Measurements from ENCODE around the gene NFATC1.

The NFATC1 gene

DNA sequence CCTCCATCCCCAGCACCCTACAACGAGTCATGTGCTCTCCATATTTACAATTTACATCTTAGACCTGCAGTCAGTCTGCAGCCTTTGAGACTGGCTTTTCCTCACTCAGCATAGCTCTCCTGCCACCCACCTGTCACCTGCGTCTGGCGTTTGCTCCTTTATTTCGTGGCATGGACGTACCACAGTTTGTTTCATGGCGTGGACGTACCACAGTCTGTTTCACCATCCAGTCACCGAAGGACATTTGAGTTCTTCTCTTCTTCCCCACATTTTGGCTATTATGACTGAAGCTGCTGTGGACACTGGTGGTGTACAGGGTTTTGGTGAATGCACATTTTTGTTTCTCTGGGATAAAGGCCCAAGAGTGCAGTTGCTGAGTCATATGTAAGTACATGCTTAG is 142.0 kb downstream of the NFATC1 start:
- DNase-seq (ENCODE audit: low read depth) = no peak

GRCh38 chr18:79538635-79539034 is 142.9 kb downstream of the NFATC1 start:
- no peak for DNase-seq (ENCODE audit: low read depth)

- no peak for DNase-seq (ENCODE audit: low read depth)
Observed at GRCh38 chr18:79540161-79540903, 144.6 kb downstream of the NFATC1 start.

GRCh38 chr18:79540904-79541282 is 145.2 kb downstream of the NFATC1 start:
- no peak for DNase-seq (ENCODE audit: low read depth)

- DNase-seq (ENCODE audit: low read depth) = no peak
Observed at GRCh38 chr18:79542213-79542612, 146.5 kb downstream of the NFATC1 start.

GRCh38 chr18:79542876-79543750 is 147.4 kb downstream of the NFATC1 start:
- no peak for DNase-seq (ENCODE audit: low read depth)

- DNase-seq (ENCODE audit: low read depth) = no peak
Observed at GRCh38 chr18:79543861-79544385, 148.2 kb downstream of the NFATC1 start.

- no peak for DNase-seq (ENCODE audit: low read depth)
Observed at GRCh38 chr18:79544386-79544963, 148.7 kb downstream of the NFATC1 start.

- DNase-seq (ENCODE audit: low read depth) = no peak
Observed at GRCh38 chr18:79545255-79545654, 149.5 kb downstream of the NFATC1 start.

DNA sequence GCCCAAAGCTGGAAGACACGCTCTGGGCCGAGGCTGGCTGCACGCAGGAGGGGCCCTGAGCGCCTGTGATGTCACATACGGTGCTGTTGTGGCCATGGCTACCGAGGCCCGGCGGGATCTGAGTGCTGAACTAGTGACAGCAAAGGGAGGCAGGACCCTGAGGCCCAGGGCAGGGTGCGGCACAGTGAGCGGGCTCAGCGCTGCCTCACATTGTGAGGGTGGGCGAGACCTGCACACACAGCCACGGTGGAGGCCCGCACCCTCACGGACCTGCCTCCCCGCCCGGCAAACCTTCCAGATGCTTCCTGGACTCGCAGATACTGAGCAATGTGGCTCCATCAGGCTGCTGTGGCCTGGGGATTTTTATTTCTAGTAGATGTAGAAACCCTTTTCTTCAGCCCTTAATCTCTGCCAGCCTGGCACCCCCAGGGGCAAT is 150.0 kb downstream of the NFATC1 start:
- no peak for DNase-seq (ENCODE audit: low read depth)

GRCh38 chr18:79546781-79547272 is 151.1 kb downstream of the NFATC1 start:
- no peak for DNase-seq (ENCODE audit: low read depth)

- no peak for DNase-seq (ENCODE audit: low read depth)
Observed at GRCh38 chr18:79547413-79548076, 151.8 kb downstream of the NFATC1 start.

GRCh38 chr18:79548077-79548450 is 152.3 kb downstream of the NFATC1 start:
- DNase-seq (ENCODE audit: low read depth) = no peak

- DNase-seq (ENCODE audit: low read depth) = no peak
Observed at GRCh38 chr18:79548621-79548985, 152.9 kb downstream of the NFATC1 start.

GRCh38 chr18:79548986-79549637 is 153.4 kb downstream of the NFATC1 start:
- no peak for DNase-seq (ENCODE audit: low read depth)

GRCh38 chr18:79549638-79550000 is 153.9 kb downstream of the NFATC1 start:
- no peak for DNase-seq (ENCODE audit: low read depth)

- no peak for DNase-seq (ENCODE audit: low read depth)
Observed at GRCh38 chr18:79552140-79552631, 156.5 kb downstream of the NFATC1 start.

GRCh38 chr18:79552696-79553095 is 157.0 kb downstream of the NFATC1 start:
- no peak for DNase-seq (ENCODE audit: low read depth)

DNA sequence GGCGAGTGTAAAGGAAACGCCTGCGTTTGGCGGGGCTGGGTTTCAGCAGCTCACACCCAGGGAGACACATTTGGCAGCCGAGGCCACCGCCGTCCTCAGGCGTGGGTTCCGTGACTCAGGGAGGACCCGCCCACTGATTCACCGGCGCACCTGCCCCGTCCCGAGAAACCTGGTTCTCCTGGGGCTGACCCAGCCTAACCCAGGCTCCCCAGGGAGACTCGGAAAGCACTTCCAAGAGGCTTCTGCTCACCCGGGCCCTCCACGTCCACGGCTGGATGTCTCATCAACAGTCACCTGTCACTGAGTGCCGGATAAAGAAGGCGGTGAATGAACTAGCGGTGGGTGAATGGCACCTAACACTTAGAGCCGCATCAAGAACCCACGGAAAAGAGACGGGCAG is 157.4 kb downstream of the NFATC1 start:
- DNase-seq (ENCODE audit: low read depth) = no peak

- no peak for DNase-seq (ENCODE audit: low read depth)
Observed at GRCh38 chr18:79553696-79554095, 158.0 kb downstream of the NFATC1 start.

DNA sequence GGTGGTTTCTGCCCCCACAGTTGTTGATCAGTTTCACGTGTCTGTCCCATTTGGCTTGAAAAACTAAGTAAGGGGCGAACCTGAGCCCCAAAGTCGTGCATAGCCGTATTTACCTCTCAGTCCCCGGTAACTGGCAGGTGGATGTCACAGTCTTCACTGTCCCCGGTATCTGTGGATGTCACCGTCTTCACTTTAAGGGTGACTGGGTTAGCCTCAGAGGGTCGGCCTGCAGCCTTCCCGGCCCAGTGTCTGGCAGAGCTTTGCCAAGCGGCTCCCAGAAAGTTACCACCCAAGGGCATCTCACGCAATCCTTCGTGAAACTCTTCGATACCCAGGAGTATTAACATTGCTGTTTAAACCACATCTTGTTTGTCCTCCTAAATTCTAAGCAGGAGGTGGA is 158.6 kb downstream of the NFATC1 start:
- DNase-seq (ENCODE audit: low read depth) = no peak
